ENCODE results near the gene RAG2.

- TF ChIP-seq PATZ1 (CRISPR knock-in tag; IDR thresholded peaks at IDR 0.05; ENCODE audit: borderline replicate concordance) (no peak), POU6F1 (CRISPR knock-in tag; IDR thresholded peaks at IDR 0.05; ENCODE audit: borderline replicate concordance, low read depth) (no peak), ZNF565 (CRISPR knock-in tag; conservative IDR thresholded peaks at IDR 0.05; ENCODE audit: low read depth) (no peak), ARNTL (CRISPR knock-in tag; IDR thresholded peaks at IDR 0.05; ENCODE audit: borderline replicate concordance, low read depth) (no peak), ISL1 (CRISPR knock-in tag; IDR thresholded peaks at IDR 0.05) (no peak), PPARA (CRISPR knock-in tag; IDR thresholded peaks at IDR 0.05; ENCODE audit: borderline replicate concordance) (no peak), ZFP3 (CRISPR knock-in tag; IDR thresholded peaks at IDR 0.05) (no peak), GLIS3 (CRISPR knock-in tag; IDR thresholded peaks at IDR 0.05) (no peak), ZNF70 (CRISPR knock-in tag; IDR thresholded peaks at IDR 0.05) (no peak), BACH2 (CRISPR knock-in tag; IDR thresholded peaks at IDR 0.05; ENCODE audit: borderline replicate concordance) (no peak), TCF4 (CRISPR knock-in tag; IDR thresholded peaks at IDR 0.05; ENCODE audit: borderline replicate concordance) (no peak)
Observed at GRCh38 chr11:36588099-36588498, 9.9 kb downstream of the RAG2 start.
